ENCODE results near the gene DPEP3. TPM values are rescaled to one million over a fixed set of nuclear protein-coding genes. Genes with fewer than 3 reads are reported as not detected.

Gene DPEP3
- total and polyA plus RNA-seq, 2 experiments from 2014 or later: 0.51 TPM; not detected in 1

DNA sequence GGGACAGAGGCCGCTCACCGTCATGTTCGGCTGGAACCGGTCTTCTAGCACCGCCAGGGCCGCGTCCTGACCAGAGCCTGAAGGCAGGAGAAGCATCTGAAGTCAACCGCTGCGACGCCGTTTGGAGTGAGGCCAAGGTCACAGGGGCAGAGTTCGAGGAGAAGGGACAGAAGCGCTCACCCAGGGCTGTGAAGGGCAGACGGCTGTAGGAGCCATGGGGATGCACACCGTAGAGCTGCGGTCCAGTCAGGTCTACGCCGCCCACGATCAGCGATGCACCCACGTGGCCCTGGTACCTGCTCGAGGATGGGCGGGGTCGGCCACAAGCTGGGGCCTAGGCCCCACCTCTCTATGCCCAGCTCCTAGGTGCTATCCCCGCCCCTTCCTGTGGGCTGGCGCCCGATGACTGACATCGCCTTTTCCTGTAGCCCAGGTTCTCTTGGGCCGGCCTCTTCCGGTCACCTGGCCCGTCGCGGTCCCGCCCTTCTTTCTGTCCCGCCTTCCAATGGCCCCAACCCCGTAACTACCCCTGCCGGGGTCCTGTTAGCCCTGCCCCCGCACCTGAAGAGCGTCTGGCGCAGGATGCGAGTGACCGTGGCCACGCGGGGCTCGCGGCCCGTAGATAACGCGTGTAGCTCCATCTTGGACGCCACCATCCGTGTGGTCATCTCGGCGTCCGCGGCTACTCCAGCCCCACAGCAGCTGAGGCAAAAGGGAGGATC lies 44.7 kb downstream of the DPEP3 start:
- Histone ChIP-seq H3K27ac (no peak overlapping the region), H3K4me1 (ENCODE audit: low read depth) (peaks cover 9% of the 10 kb centered on the region), H3K36me3 (no peaks in the 10 kb centered on the region), H3K27me3 (no peaks in the 10 kb centered on the region), H3K4me3 (peak overlapping the region; percentile 73), H3K9me3 (ENCODE audit: low read depth) (no peaks in the 10 kb centered on the region)
- TF ChIP-seq, protein P1, sequence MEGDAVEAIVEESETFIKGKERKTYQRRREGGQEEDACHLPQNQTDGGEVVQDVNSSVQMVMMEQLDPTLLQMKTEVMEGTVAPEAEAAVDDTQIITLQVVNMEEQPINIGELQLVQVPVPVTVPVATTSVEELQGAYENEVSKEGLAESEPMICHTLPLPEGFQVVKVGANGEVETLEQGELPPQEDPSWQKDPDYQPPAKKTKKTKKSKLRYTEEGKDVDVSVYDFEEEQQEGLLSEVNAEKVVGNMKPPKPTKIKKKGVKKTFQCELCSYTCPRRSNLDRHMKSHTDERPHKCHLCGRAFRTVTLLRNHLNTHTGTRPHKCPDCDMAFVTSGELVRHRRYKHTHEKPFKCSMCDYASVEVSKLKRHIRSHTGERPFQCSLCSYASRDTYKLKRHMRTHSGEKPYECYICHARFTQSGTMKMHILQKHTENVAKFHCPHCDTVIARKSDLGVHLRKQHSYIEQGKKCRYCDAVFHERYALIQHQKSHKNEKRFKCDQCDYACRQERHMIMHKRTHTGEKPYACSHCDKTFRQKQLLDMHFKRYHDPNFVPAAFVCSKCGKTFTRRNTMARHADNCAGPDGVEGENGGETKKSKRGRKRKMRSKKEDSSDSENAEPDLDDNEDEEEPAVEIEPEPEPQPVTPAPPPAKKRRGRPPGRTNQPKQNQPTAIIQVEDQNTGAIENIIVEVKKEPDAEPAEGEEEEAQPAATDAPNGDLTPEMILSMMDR (IDR thresholded peaks at IDR 0.05; ENCODE audit: low read depth, low read length): no peak
- peak; percentile 94 to 96 for DNase-seq (ENCODE audit: low read depth in 1 of 2, low spot score in 1 of 2)

DNA sequence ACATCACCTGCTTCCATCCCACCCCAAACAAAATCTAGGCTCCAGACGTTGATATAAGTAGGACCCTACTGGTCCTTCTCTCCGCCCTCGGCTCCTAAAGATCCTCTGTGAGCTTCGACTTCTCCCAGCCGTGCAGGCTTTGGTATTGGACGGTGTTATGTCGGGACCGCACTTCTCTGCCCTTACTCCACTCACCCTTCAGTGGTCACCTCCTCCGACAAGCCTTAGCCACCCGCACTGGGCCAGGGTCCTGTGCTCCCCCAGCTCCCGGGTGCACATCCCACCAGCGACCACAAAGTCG lies 45.2 kb downstream of the DPEP3 start:
- H3K36me3 ChIP-seq: no peaks in the 10 kb centered on the region
- H3K4me1 ChIP-seq (ENCODE audit: low read depth): peaks cover 9% of the 10 kb centered on the region
- TF ChIP-seq, protein P1 (IDR thresholded peaks at IDR 0.05; ENCODE audit: low read depth, low read length): no peak
- peak in 1 of 2 donors; percentile 24 for DNase-seq (ENCODE audit: low read depth in 1 of 2, low spot score in 1 of 2)
- H3K27ac ChIP-seq: no peak overlapping the region
- H3K9me3 ChIP-seq (ENCODE audit: low read depth): no peaks in the 10 kb centered on the region
- peak overlapping the region; percentile 73 for H3K4me3 ChIP-seq
- H3K27me3 ChIP-seq: no peaks in the 10 kb centered on the region

DNA sequence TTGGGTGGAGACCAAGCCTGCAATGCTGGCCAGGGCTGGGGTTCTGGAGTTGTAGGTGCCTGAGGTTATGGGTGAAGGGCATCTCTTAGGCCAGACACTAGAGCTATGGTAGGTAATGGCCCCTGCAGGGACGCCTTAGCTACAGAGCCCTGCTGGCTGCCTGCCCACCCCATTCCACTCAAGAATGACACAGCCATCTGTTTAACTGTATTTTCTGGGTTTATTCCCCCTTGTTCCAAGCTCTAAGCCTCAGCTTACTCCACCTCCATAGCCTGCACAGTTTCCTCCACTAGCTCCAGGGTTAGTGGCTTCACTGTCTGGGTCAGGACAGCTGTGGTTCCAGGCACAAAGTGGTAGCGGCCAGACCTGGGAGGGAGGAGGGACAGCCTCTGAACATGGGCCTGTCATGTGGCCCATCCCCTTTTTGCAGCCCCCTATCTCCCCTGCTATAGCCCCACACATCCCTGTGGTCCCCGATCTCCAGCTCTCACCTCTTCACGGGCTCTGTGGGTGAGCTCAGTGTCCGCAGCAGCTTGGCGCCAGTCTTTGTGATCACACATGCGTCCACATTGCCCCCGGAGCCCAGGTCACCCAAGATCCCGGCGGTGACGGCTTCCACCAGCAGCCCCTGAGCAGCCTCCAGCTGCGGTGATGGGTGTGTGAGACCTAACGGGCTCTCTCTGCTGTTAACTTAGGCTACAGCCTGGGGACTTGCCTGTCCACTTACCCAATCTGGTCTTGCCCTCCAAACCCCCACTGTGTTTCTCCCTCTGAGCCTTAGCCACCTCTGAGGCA lies 45.8 kb downstream of the DPEP3 start:
- TF ChIP-seq, protein P1 (IDR thresholded peaks at IDR 0.05; ENCODE audit: low read depth, low read length): no peak
- Histone ChIP-seq H3K4me1 (ENCODE audit: low read depth) (peaks cover 9% of the 10 kb centered on the region), H3K27me3 (no peaks in the 10 kb centered on the region), H3K27ac (no peak overlapping the region), H3K9me3 (ENCODE audit: low read depth) (no peaks in the 10 kb centered on the region), H3K36me3 (peaks cover 3% of the 10 kb centered on the region), H3K4me3 (peak overlapping the region; percentile 73)
- no peak for DNase-seq (ENCODE audit: low read depth in 1 of 2, low spot score in 1 of 2)

DNA sequence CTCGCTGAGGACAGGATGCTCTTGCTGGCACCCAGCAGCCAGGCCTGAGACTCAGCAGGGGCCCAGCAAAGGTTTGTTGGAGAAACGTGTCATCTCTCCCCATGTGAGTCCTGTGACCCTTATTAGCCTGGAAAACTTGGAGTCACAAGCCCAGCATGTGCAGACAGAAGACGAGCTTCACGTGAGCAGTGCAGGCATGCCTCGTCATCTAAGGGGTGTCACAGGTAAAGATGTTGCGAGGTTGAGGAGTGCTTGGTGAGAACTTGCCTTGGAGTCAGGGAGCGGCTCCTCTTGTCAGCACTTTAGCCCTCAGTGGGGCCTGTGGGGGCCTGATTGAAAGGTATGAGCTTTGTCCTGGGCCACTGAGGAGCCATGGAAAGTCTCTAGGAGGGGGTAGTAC lies 46.5 kb downstream of the DPEP3 start:
- no peak overlapping the region for H3K4me3 ChIP-seq

DNA sequence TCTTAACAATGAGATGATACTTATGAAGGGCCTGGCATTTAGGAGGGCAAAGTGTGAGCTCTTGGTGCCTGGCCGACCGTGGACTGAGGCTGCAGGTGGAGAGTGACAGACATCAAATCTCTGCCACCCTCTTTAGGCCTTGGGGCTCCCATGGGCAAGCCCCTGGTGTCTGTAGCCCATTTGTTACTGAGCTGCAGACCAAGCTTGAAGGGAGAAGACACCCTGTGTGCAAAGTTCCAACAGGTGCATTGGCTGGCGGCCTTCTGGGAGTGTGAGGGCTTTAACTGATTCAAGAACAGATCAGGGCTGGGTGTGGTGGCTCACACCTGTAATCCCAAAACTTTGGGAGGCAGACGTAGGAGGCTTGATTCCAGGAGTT lies 47.8 kb downstream of the DPEP3 start:
- H3K9me3 ChIP-seq (ENCODE audit: low read depth): no peaks in the 10 kb centered on the region
- no peak overlapping the region for H3K4me3 ChIP-seq
- no peaks in the 10 kb centered on the region for H3K27me3 ChIP-seq
- H3K4me1 ChIP-seq (ENCODE audit: low read depth): peaks cover 9% of the 10 kb centered on the region
- peaks cover 10% of the 10 kb centered on the region for H3K36me3 ChIP-seq
- no peak overlapping the region for H3K27ac ChIP-seq
- TF ChIP-seq, protein P1 (IDR thresholded peaks at IDR 0.05; ENCODE audit: low read depth, low read length): no peak
- DNase-seq (ENCODE audit: low read depth in 1 of 2, low spot score in 1 of 2): no peak

More for the DNA sequence above, 46.5 kb downstream of the DPEP3 start:
- H3K27me3 ChIP-seq: no peaks in the 10 kb centered on the region
- no peaks in the 10 kb centered on the region for H3K9me3 ChIP-seq (ENCODE audit: low read depth)
- H3K4me1 ChIP-seq (ENCODE audit: low read depth): peaks cover 9% of the 10 kb centered on the region
- peaks cover 6% of the 10 kb centered on the region for H3K36me3 ChIP-seq
- DNase-seq (ENCODE audit: low read depth in 1 of 2, low spot score in 1 of 2): no peak
- H3K27ac ChIP-seq: no peak overlapping the region
- TF ChIP-seq, protein P1 (IDR thresholded peaks at IDR 0.05; ENCODE audit: low read depth, low read length): no peak
